SU-DHL-6 (cell line): ENCODE data around the gene ALOX5AP.

ENCODE experiments used
- CTCF ChIP-seq: fragments of 200-600 bp; sonication (generic); IDR thresholded peaks from one replicate; pipeline ENCODE4 v1.5.1; 2017; ENCODE audit warnings: antibody characterized with exemption, mild to moderate bottlenecking, low read length, moderate library complexity; ENCODE audit not compliant: insufficient read depth, poor library complexity, severe bottlenecking
- EZH2phosphoT487 ChIP-seq: fragments of 200-600 bp; sonication (generic), shearing (Covaris generic); conservative IDR thresholded peaks from 2 replicates; pipeline ENCODE4 v1.6.1; 2018; ENCODE audit warnings: mild to moderate bottlenecking, antibody characterized with exemption, low read length, moderate library complexity, mixed read lengths

GRCh38 chr13:30776661-30777060, 41.3 kb downstream of the ALOX5AP start:
- TF ChIP-seq CTCF (no peak), EZH2phosphoT487 (no peak)
